Activated naive CD4-positive, alpha-beta T cell treated with anti-CD3 and anti-CD28 coated beads, Interleukin-2, amount 10 ng/mL, durations not matched to agents 7 days and 5 days (primary cell): Measurements from ENCODE around the gene SSR3.

ENCODE experiments used
- CTCF ChIA-PET: fragments of 350-600 bp; sonication (Branson Sonifier 250); formaldehyde crosslinking; loops from one replicate; lab custom pipeline; 2021; ENCODE audit warnings: antibody characterized with exemption; lab: Charles Lee
- DNase-seq: peaks from one replicate; pipeline ENCODE4 v3.0.0-alpha.2; 2020
- H3K27ac Mint-ChIP-seq: one replicate; pipeline ENCODE4 v1.8.0; 2021; ENCODE audit warnings: mild to moderate bottlenecking, moderate library complexity, mixed read lengths
- H3K27me3 Mint-ChIP-seq: one replicate; pipeline ENCODE4 v1.8.0; 2021; ENCODE audit warnings: mild to moderate bottlenecking, mixed read lengths
- H3K36me3 Mint-ChIP-seq: one replicate; pipeline ENCODE4 v1.8.0; 2021; ENCODE audit warnings: mixed read lengths
- H3K4me1 Mint-ChIP-seq: one replicate; pipeline ENCODE4 v1.8.0; 2021; ENCODE audit warnings: mixed read lengths
- H3K4me3 Mint-ChIP-seq: one replicate; pipeline ENCODE4 v1.8.0; 2021; ENCODE audit warnings: mild to moderate bottlenecking, moderate library complexity, mixed read lengths
- H3K9me3 Mint-ChIP-seq: one replicate; pipeline ENCODE4 v1.8.0; 2021; ENCODE audit warnings: mixed read lengths

SSR3 gene

GRCh38 chr3:156513619-156514018, 41.3 kb downstream of the SSR3 start:
- H3K4me1 Mint-ChIP-seq, result peaks cover 22% of the 10 kb centered on the region
- no peak for DNase-seq
- CTCF ChIA-PET, result interaction anchor here (0.6 to 10.3 kb wide), 6 partner anchors 11 to 361 kb away, joined by 3 to 121 read pairs (median 4); no protein-coding TSS in a partner anchor
- H3K9me3 Mint-ChIP-seq, result no peaks in the 10 kb centered on the region
- no peaks in the 10 kb centered on the region for H3K36me3 Mint-ChIP-seq
- no peak overlapping the region for H3K27ac Mint-ChIP-seq
- peaks cover 11% of the 10 kb centered on the region for H3K27me3 Mint-ChIP-seq
- H3K4me3 Mint-ChIP-seq, result no peak overlapping the region

- Mint-ChIP-seq H3K36me3 (no peaks in the 10 kb centered on the region), H3K27ac (peak overlapping the region; percentile 69), H3K4me1 (peaks cover 19% of the 10 kb centered on the region), H3K4me3 (no peak overlapping the region), H3K27me3 (peaks cover 6% of the 10 kb centered on the region), H3K9me3 (no peaks in the 10 kb centered on the region)
- DNase-seq, result peak; percentile 38
- CTCF ChIA-PET, result interaction anchor here (0.8 to 10.3 kb wide), 9 partner anchors 12 to 625 kb away, joined by 3 to 121 read pairs (median 4); no protein-coding TSS in a partner anchor
Observed at GRCh38 chr3:156511987-156512677, 42.8 kb downstream of the SSR3 start.

GRCh38 chr3:156509189-156510174, 45.4 kb downstream of the SSR3 start:
- no peak for DNase-seq
- H3K27ac Mint-ChIP-seq, result no peak overlapping the region
- no peak overlapping the region for H3K4me3 Mint-ChIP-seq
- peaks cover 25% of the 10 kb centered on the region for H3K27me3 Mint-ChIP-seq
- H3K36me3 Mint-ChIP-seq, result no peaks in the 10 kb centered on the region
- no peaks in the 10 kb centered on the region for H3K9me3 Mint-ChIP-seq
- CTCF ChIA-PET, result interaction anchor here (0.6 to 10.3 kb wide), 24 partner anchors 10 to 627 kb away, joined by 3 to 121 read pairs (median 4); no protein-coding TSS in a partner anchor
- H3K4me1 Mint-ChIP-seq, result peaks cover 19% of the 10 kb centered on the region

GRCh38 chr3:156507285-156507684, 47.6 kb downstream of the SSR3 start:
- H3K27ac Mint-ChIP-seq, result no peak overlapping the region
- no peak for DNase-seq
- H3K4me1 Mint-ChIP-seq, result peaks cover 13% of the 10 kb centered on the region

GRCh38 chr3:156498307-156498706, 56.6 kb downstream of the SSR3 start:
- DNase-seq, result no peak
- Mint-ChIP-seq H3K4me1 (peaks cover 3% of the 10 kb centered on the region), H3K4me3 (no peak overlapping the region), H3K9me3 (peaks cover 5% of the 10 kb centered on the region), H3K27ac (no peak overlapping the region), H3K36me3 (peaks cover 1% of the 10 kb centered on the region), H3K27me3 (peaks cover 14% of the 10 kb centered on the region)
- CTCF ChIA-PET, result interaction anchor here (0.8 to 1.0 kb wide), 2 partner anchors 10 to 14 kb away, joined by 3 read pairs; no protein-coding TSS in a partner anchor

More at GRCh38 chr3:156507285-156507684, 47.6 kb downstream of the SSR3 start:
- Mint-ChIP-seq H3K4me3 (no peak overlapping the region), H3K36me3 (no peaks in the 10 kb centered on the region), H3K9me3 (no peaks in the 10 kb centered on the region), H3K27me3 (peaks cover 33% of the 10 kb centered on the region)
- CTCF ChIA-PET, result interaction anchor here (1.0 to 10.3 kb wide), 7 partner anchors 15 to 630 kb away, joined by 3 to 121 read pairs (median 13); no protein-coding TSS in a partner anchor

GRCh38 chr3:156497326-156497725, 57.6 kb downstream of the SSR3 start:
- CTCF ChIA-PET, result interaction anchor here (0.7 to 1.3 kb wide), 2 partner anchors 12 to 30 kb away, joined by 3 to 4 read pairs; no protein-coding TSS in a partner anchor
- peaks cover 5% of the 10 kb centered on the region for H3K9me3 Mint-ChIP-seq

GRCh38 chr3:156495816-156496215, 59.1 kb downstream of the SSR3 start:
- Mint-ChIP-seq H3K27ac (no peak overlapping the region), H3K4me3 (no peak overlapping the region), H3K9me3 (peaks cover 5% of the 10 kb centered on the region), H3K36me3 (peaks cover 1% of the 10 kb centered on the region), H3K27me3 (peaks cover 15% of the 10 kb centered on the region), H3K4me1 (no peaks in the 10 kb centered on the region)
- CTCF ChIA-PET, result no interaction called here
- no peak for DNase-seq

More at GRCh38 chr3:156497326-156497725, 57.6 kb downstream of the SSR3 start:
- DNase-seq, result no peak
- Mint-ChIP-seq H3K36me3 (peaks cover 1% of the 10 kb centered on the region), H3K4me3 (no peak overlapping the region), H3K27me3 (peaks cover 16% of the 10 kb centered on the region), H3K4me1 (no peaks in the 10 kb centered on the region), H3K27ac (no peak overlapping the region)

- Mint-ChIP-seq H3K27ac (no peak overlapping the region), H3K36me3 (peaks cover 1% of the 10 kb centered on the region), H3K4me3 (no peak overlapping the region), H3K27me3 (peaks cover 10% of the 10 kb centered on the region), H3K9me3 (peaks cover 5% of the 10 kb centered on the region), H3K4me1 (no peaks in the 10 kb centered on the region)
- CTCF ChIA-PET, result no interaction called here
- DNase-seq, result no peak
Observed at GRCh38 chr3:156493887-156494286, 61.0 kb downstream of the SSR3 start.

- H3K9me3 Mint-ChIP-seq, result peaks cover 4% of the 10 kb centered on the region
Observed at GRCh38 chr3:156492801-156493261, 62.1 kb downstream of the SSR3 start.

GRCh38 chr3:156491192-156491591, 63.7 kb downstream of the SSR3 start:
- Mint-ChIP-seq H3K27me3 (peaks cover 10% of the 10 kb centered on the region), H3K27ac (no peak overlapping the region), H3K36me3 (no peaks in the 10 kb centered on the region), H3K4me3 (no peak overlapping the region), H3K9me3 (peaks cover 2% of the 10 kb centered on the region), H3K4me1 (no peaks in the 10 kb centered on the region)
- no peak for DNase-seq
- CTCF ChIA-PET, result interaction anchor here (1.0 to 1.6 kb wide), 3 partner anchors 14 to 19 kb away, joined by 3 to 4 read pairs (median 4); no protein-coding TSS in a partner anchor

More at GRCh38 chr3:156492801-156493261, 62.1 kb downstream of the SSR3 start:
- Mint-ChIP-seq H3K27me3 (peaks cover 10% of the 10 kb centered on the region), H3K36me3 (peaks cover 1% of the 10 kb centered on the region), H3K27ac (no peak overlapping the region), H3K4me3 (no peak overlapping the region), H3K4me1 (no peaks in the 10 kb centered on the region)
- CTCF ChIA-PET, result interaction anchor here (1.6 kb wide), 1 partner anchor 15 kb away, joined by 4 read pairs; no protein-coding TSS in a partner anchor
- no peak for DNase-seq
